ENCODE data around the gene SMIM43.

DNA sequence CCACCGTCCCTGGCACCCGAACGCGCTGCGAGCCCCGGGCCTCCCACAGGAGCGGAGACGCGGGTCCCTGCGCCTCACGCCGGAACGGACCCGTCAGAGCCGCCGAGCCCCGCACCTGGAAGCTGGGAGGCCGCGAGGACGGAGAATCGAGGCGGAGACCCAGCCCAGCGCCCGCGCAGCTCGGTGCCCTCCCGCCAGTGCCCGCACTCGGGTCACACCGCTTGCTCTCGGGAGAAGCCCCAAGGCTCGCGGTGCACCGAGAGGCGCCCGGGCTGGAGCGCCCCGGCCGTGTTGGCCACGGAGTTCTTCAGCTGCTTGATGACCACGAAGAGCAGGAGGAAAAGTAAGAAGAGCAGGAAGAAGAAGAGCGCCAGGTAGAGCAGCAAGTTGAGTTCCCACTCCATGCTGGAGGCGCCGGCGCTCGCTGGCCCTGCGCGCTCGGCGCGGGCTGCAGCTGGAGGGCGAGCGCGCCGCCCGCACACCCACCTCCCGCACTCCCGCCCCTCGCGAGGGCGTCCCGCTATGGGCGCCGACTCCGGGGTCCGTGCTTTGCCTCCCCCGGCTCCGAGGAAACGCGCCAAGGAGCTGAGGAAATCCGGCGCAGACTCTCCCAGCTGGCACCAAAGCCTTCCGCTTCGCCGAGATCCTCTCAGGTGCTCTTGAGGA lies at the start of gene SMIM43:
- TF ChIP-seq, protein P1, sequence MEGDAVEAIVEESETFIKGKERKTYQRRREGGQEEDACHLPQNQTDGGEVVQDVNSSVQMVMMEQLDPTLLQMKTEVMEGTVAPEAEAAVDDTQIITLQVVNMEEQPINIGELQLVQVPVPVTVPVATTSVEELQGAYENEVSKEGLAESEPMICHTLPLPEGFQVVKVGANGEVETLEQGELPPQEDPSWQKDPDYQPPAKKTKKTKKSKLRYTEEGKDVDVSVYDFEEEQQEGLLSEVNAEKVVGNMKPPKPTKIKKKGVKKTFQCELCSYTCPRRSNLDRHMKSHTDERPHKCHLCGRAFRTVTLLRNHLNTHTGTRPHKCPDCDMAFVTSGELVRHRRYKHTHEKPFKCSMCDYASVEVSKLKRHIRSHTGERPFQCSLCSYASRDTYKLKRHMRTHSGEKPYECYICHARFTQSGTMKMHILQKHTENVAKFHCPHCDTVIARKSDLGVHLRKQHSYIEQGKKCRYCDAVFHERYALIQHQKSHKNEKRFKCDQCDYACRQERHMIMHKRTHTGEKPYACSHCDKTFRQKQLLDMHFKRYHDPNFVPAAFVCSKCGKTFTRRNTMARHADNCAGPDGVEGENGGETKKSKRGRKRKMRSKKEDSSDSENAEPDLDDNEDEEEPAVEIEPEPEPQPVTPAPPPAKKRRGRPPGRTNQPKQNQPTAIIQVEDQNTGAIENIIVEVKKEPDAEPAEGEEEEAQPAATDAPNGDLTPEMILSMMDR (IDR thresholded peaks at IDR 0.05 in 2 of 3, conservative IDR thresholded peaks at IDR 0.05 in 1 of 3; ENCODE audit: borderline replicate concordance in 1 of 3, insufficient read depth in 1 of 3, low read depth in 2 of 3, low read length in 2 of 3): no peak
- no peak for TF ChIP-seq FOSL1 (IDR thresholded peaks at IDR 0.05; ENCODE audit: low read depth)
- no peak for TF ChIP-seq POLR2A (IDR thresholded peaks at IDR 0.05; ENCODE audit: borderline replicate concordance, extremely low read depth, insufficient read depth, insufficient read length)
- TF ChIP-seq EZH2 (IDR thresholded peaks at IDR 0.05): no peak
- no peak for TF ChIP-seq CEBPB (IDR thresholded peaks at IDR 0.05; ENCODE audit: low read depth)
- no peak for TF ChIP-seq ELF1 (IDR thresholded peaks at IDR 0.05; ENCODE audit: borderline replicate concordance, low read depth)
- no peak for TF ChIP-seq ZNF274 (IDR thresholded peaks at IDR 0.05; ENCODE audit: low read depth, low read length)
- no peak for TF ChIP-seq RAD21 (IDR thresholded peaks at IDR 0.05; ENCODE audit: low read depth)
- no peak for TF ChIP-seq JUND (IDR thresholded peaks at IDR 0.05)
- TF ChIP-seq MAX (IDR thresholded peaks at IDR 0.05): no peak
- TF ChIP-seq, protein P2, sequence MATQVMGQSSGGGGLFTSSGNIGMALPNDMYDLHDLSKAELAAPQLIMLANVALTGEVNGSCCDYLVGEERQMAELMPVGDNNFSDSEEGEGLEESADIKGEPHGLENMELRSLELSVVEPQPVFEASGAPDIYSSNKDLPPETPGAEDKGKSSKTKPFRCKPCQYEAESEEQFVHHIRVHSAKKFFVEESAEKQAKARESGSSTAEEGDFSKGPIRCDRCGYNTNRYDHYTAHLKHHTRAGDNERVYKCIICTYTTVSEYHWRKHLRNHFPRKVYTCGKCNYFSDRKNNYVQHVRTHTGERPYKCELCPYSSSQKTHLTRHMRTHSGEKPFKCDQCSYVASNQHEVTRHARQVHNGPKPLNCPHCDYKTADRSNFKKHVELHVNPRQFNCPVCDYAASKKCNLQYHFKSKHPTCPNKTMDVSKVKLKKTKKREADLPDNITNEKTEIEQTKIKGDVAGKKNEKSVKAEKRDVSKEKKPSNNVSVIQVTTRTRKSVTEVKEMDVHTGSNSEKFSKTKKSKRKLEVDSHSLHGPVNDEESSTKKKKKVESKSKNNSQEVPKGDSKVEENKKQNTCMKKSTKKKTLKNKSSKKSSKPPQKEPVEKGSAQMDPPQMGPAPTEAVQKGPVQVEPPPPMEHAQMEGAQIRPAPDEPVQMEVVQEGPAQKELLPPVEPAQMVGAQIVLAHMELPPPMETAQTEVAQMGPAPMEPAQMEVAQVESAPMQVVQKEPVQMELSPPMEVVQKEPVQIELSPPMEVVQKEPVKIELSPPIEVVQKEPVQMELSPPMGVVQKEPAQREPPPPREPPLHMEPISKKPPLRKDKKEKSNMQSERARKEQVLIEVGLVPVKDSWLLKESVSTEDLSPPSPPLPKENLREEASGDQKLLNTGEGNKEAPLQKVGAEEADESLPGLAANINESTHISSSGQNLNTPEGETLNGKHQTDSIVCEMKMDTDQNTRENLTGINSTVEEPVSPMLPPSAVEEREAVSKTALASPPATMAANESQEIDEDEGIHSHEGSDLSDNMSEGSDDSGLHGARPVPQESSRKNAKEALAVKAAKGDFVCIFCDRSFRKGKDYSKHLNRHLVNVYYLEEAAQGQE (IDR thresholded peaks at IDR 0.05; ENCODE audit: low read depth): no peak
